Ovary (tissue), 3 donors: ENCODE measurements around the gene SLC7A7.

Experiments
- CTCF ChIP-seq, 3 donors: fragments of 450-650 bp in 2 of 3; fragments of 200-600 bp in 1 of 3; IDR thresholded peaks; one replicate each; pipeline versions ENCODE4 v1.5.1 to v1.8.0; 2016 to 2022; ENCODE audit warnings: antibody characterized with exemption in 3 of 3, mild to moderate bottlenecking in 1 of 3
- POLR2A ChIP-seq: fragments of 450-650 bp; IDR thresholded peaks from one replicate; pipeline ENCODE4 v1.6.1; 2017; ENCODE audit warnings: antibody characterized with exemption, mild to moderate bottlenecking, moderate library complexity
- donor health status: DM: no; HTN: no; CAD: no.

- no peak for TF ChIP-seq POLR2A
- TF ChIP-seq CTCF (IDR thresholded peaks at IDR 0.05): no peak
These were observed 75.8 kb downstream of the SLC7A7 start for GRCh38 chr14:22739423-22739822.
